CD14-positive monocyte (primary cell): ENCODE results near the gene PODXL2. TPM values are rescaled to one million over a fixed set of nuclear protein-coding genes. Genes with fewer than 3 reads are reported as not detected.

ENCODE experiments used
- DNase-seq, 3 donors: peaks; one replicate each; pipeline ENCODE4 v3.0.0-alpha.2; 2011 to 2022
- H2AFZ ChIP-seq: 2 replicates; pipeline ENCODE4 v1.6.0; 2012; ENCODE audit warnings: mild to moderate bottlenecking, low read depth, low read length, inconsistent platforms; ENCODE audit not compliant: insufficient read depth, poor library complexity, severe bottlenecking
- H3K27ac ChIP-seq, 2 donors: 1 replicate in 1 of 2; 2 replicates in 1 of 2; pipeline ENCODE4 v1.5.1; 2012 to 2013; ENCODE audit warnings: low read length in 2 of 2, control low read depth in 1 of 2, inconsistent platforms in 1 of 2, low read depth in 1 of 2, mild to moderate bottlenecking in 1 of 2
- H3K27me3 ChIP-seq, 2 donors: one replicate each; pipeline versions ENCODE4 v1.6.0 to v1.6.1; 2011 to 2013; ENCODE audit warnings: low read length in 2 of 2; ENCODE audit not compliant: control insufficient read depth in 2 of 2, insufficient read depth in 2 of 2
- H3K36me3 ChIP-seq, 2 donors: replicated peaks in 1 of 2; 1 replicate in 1 of 2; 2 replicates in 1 of 2; pipeline versions ENCODE4 v1.5.1 to v1.6.1; 2012 to 2013; ENCODE audit warnings: low read length in 2 of 2, control low read depth in 1 of 2, inconsistent platforms in 1 of 2, mild to moderate bottlenecking in 1 of 2; ENCODE audit not compliant: insufficient read depth in 2 of 2, control insufficient read depth in 1 of 2
- H3K4me1 ChIP-seq, 2 donors: 1 replicate in 1 of 2; 2 replicates in 1 of 2; pipeline versions ENCODE4 v1.5.1 to v1.6.1; 2012 to 2013; ENCODE audit warnings: low read length in 2 of 2, control low read depth in 1 of 2, inconsistent platforms in 1 of 2, mild to moderate bottlenecking in 1 of 2, moderate library complexity in 1 of 2; ENCODE audit not compliant: insufficient read depth in 2 of 2, control insufficient read depth in 1 of 2
- H3K4me2 ChIP-seq: replicated peaks from 2 replicates; pipeline ENCODE3; 2012; ENCODE audit warnings: low read length, moderate library complexity, mild to moderate bottlenecking; ENCODE audit not compliant: poor library complexity, severe bottlenecking; ENCODE audit errors: extremely low read depth
- H3K4me3 ChIP-seq, 3 experiments: fragments of 200-600 bp in 1 of 3; sonication (generic) in 1 of 3; replicated peaks in 1 of 3; 1 replicate in 2 of 3; 2 replicates in 1 of 3; pipeline ENCODE4 v1.5.1; 2011 to 2013; ENCODE audit warnings: low read length in 3 of 3, mild to moderate bottlenecking in 3 of 3, control low read depth in 2 of 3, low read depth in 2 of 3, inconsistent platforms in 1 of 3, moderate library complexity in 1 of 3
- H3K79me2 ChIP-seq: 2 replicates; pipeline ENCODE4 v1.6.0; 2012; ENCODE audit warnings: mild to moderate bottlenecking, control low read depth, inconsistent platforms, low read length, moderate library complexity; ENCODE audit not compliant: insufficient read depth
- H3K9ac ChIP-seq: 2 replicates; pipeline ENCODE4 v1.6.0; 2017; ENCODE audit warnings: low read length, mild to moderate bottlenecking; ENCODE audit not compliant: insufficient read depth, poor library complexity, severe bottlenecking
- H3K9me3 ChIP-seq, 2 donors: replicated peaks in 1 of 2; 1 replicate in 1 of 2; 2 replicates in 1 of 2; pipeline versions ENCODE4 v1.5.1 to v1.6.1; 2012 to 2013; ENCODE audit warnings: low read length in 2 of 2, control low read depth in 1 of 2; ENCODE audit not compliant: control insufficient read depth in 1 of 2, insufficient read depth in 1 of 2
- H4K20me1 ChIP-seq: 2 replicates; pipeline ENCODE4 v1.6.0; 2012; ENCODE audit warnings: mild to moderate bottlenecking, low read length, control low read depth, moderate library complexity; ENCODE audit not compliant: insufficient read depth
- H3K27ac Mint-ChIP-seq, 7 donors: one replicate each; pipeline ENCODE4 v1.8.0; 2020; ENCODE audit warnings: mild to moderate bottlenecking in 7 of 7, mixed read lengths in 7 of 7, moderate library complexity in 6 of 7, inconsistent platforms in 2 of 7
- H3K27me3 Mint-ChIP-seq, 3 donors: one replicate each; pipeline ENCODE4 v1.8.0; 2021 to 2022; ENCODE audit warnings: low read depth in 3 of 3, mild to moderate bottlenecking in 3 of 3, mixed read lengths in 3 of 3, moderate library complexity in 3 of 3, inconsistent platforms in 1 of 3
- H3K36me3 Mint-ChIP-seq, 2 donors: one replicate each; pipeline ENCODE4 v1.8.0; 2020; ENCODE audit warnings: mixed read lengths in 2 of 2, inconsistent platforms in 1 of 2, mild to moderate bottlenecking in 1 of 2
- H3K4me1 Mint-ChIP-seq: one replicate; pipeline ENCODE4 v1.8.0; 2020; ENCODE audit warnings: mild to moderate bottlenecking, mixed read lengths
- H3K4me3 Mint-ChIP-seq, 2 donors: one replicate each; pipeline ENCODE4 v1.8.0; 2020; ENCODE audit warnings: mild to moderate bottlenecking in 2 of 2, mixed read lengths in 2 of 2, moderate library complexity in 1 of 2
- H3K9me3 Mint-ChIP-seq, 7 donors: one replicate each; pipeline ENCODE4 v1.8.0; 2020 to 2022; ENCODE audit warnings: mixed read lengths in 7 of 7, mild to moderate bottlenecking in 6 of 7, moderate library complexity in 6 of 7, inconsistent platforms in 2 of 7
- CTCF ChIP-seq: fragments of 200-600 bp; IDR thresholded peaks from one replicate; pipeline ENCODE4 v1.8.0; 2022; ENCODE audit warnings: antibody characterized with exemption, mild to moderate bottlenecking
- WGBS: methylation state at CpG from one replicate; pipeline ENCODE4 v1.1.5; 2013; ENCODE audit warnings: missing lambda C conversion rate; ENCODE audit not compliant: insufficient coverage; 5-methylcytosine and 5-hydroxymethylcytosine counted together
- intact Hi-C, 2 donors: fragments of 100-400 bp; cut with micrococcal nuclease; formaldehyde crosslinking; loops; one replicate each; pipeline versions ENCODE4 v1.15.0 to v1.15.1; 2023
- polyA plus RNA-seq, 3 donors: library from polyadenylated mRNA; depleted of rRNA in 1 of 3; unstranded in 2 of 3; stranded (reverse) in 1 of 3; fragments of 300-500 nt in 2 of 3; fragments of >200 nt in 1 of 3; fragmentation: Illumina TruSeq in 2 of 3; gene quantifications; 1 replicate in 2 of 3; 2 replicates in 1 of 3; pipeline ENCODE4 v1.2.3, GENCODE V29; 2012 to 2021

PODXL2 gene
- polyA plus RNA-seq, 3 donors = 0.33 to 0.64 (median 0.43) TPM

GRCh38 chr3:127670761-127671522 is 42.0 kb downstream of the PODXL2 start:
- Histone ChIP-seq H3K9me3 (no peaks in the 10 kb centered on the region), H3K4me2 (peak overlapping the region; percentile 93), H3K9ac (peak overlapping the region; percentile 98), H3K36me3 (peaks cover 0 to 7% of the 10 kb centered on the region in 2 donors), H3K27ac (no peak overlapping the region), H3K27me3 (no peaks in the 10 kb centered on the region), H2AFZ (no peak overlapping the region), H3K79me2 (peaks cover 30% of the 10 kb centered on the region), H3K4me3 (peak overlapping the region in 1 of 3 experiments; percentile 91), H4K20me1 (peaks cover 28% of the 10 kb centered on the region), H3K4me1 (peaks cover 20 to 33% of the 10 kb centered on the region in 2 donors)
- Mint-ChIP-seq H3K4me3 (peak overlapping the region in 1 of 2 donors; percentile 79), H3K4me1 (peaks cover 30% of the 10 kb centered on the region), H3K27me3 (peaks cover 3 to 5% (median 3%) of the 10 kb centered on the region in 3 donors), H3K36me3 (peaks cover 15 to 19% of the 10 kb centered on the region in 2 donors), H3K27ac (peak overlapping the region in 1 of 7 donors; percentile 89), H3K9me3 (peaks cover 0 to 2% (median 0%) of the 10 kb centered on the region in 7 donors)
- intact Hi-C loops = loop anchor here (5.0 to 10.0 kb wide), 4 partner anchors 74 to 404 kb away; partner anchors contain the start of genes MCM2 (in 1 of the 2), SEC61A1 (in 1 of the 2) and TPRA1 (in 1 of the 2)
- WGBS = 96% methylated on average over 13 of the region's 20 CpGs
- DNase-seq = peak in 1 of 3 donors; percentile 4
- no peak for TF ChIP-seq CTCF

- WGBS = 19% methylated on average over 40 of the region's 44 CpGs
- H3K9me3 Mint-ChIP-seq = peaks cover 0 to 2% (median 0%) of the 10 kb centered on the region in 7 donors
- intact Hi-C loops = loop anchor here (5.0 to 10.0 kb wide), 4 partner anchors 74 to 403 kb away; partner anchors contain the start of genes MCM2 (in 1 of the 2), SEC61A1 (in 1 of the 2) and TPRA1 (in 1 of the 2)
- H3K4me3 Mint-ChIP-seq = peak overlapping the region; percentile 79 to 93
- Histone ChIP-seq H3K9ac (peak overlapping the region; percentile 98), H3K9me3 (no peaks in the 10 kb centered on the region), H2AFZ (peak overlapping the region; percentile 80), H3K27ac (peak overlapping the region; percentile 38 to 96), H3K4me2 (peak overlapping the region; percentile 93), H3K79me2 (peaks cover 30% of the 10 kb centered on the region), H3K4me1 (peaks cover 24 to 38% of the 10 kb centered on the region in 2 donors), H3K36me3 (peaks cover 8 to 16% of the 10 kb centered on the region in 2 donors), H3K27me3 (no peaks in the 10 kb centered on the region), H4K20me1 (peaks cover 35% of the 10 kb centered on the region), H3K4me3 (peak overlapping the region; percentile 48 to 91 (median 59))
- TF ChIP-seq CTCF = no peak
- H3K27me3 Mint-ChIP-seq = peaks cover 2 to 3% (median 3%) of the 10 kb centered on the region in 3 donors
- peak overlapping the region; percentile 76 to 94 (median 89) for H3K27ac Mint-ChIP-seq
- peaks cover 39% of the 10 kb centered on the region for H3K4me1 Mint-ChIP-seq
- peaks cover 21 to 27% of the 10 kb centered on the region in 2 donors for H3K36me3 Mint-ChIP-seq
- peak in 2 of 3 donors; percentile 5 to 22 for DNase-seq
These were observed 42.8 kb downstream of the PODXL2 start for GRCh38 chr3:127671523-127672428.
